Measurements from ENCODE around the gene PFN1.
"Not testable (repeated sequence)": the region's sequence is repeated elsewhere in the genome, so short reads cannot be mapped to it uniquely, and the experiment has no call there.

The PFN1 gene

GRCh38 chr17:4932756-4933155 lies 15.6 kb downstream of the PFN1 start:
- peaks cover 18% of the 10 kb centered on the region for H3K36me3 ChIP-seq (ENCODE audit: control insufficient read depth, insufficient read depth, low read length)
- H3K9ac ChIP-seq (ENCODE audit: low read depth, low read length), result peak overlapping the region; percentile 16
- H3K9me3 ChIP-seq (ENCODE audit: control insufficient read depth, insufficient read depth, low read length), result no peaks in the 10 kb centered on the region
- H3K4me3 ChIP-seq (ENCODE audit: low read depth, low read length), result no peak overlapping the region
- no peaks in the 10 kb centered on the region for H3K27me3 ChIP-seq (ENCODE audit: control insufficient read depth, insufficient read depth, low read length)
- H3K4me1 ChIP-seq (ENCODE audit: control insufficient read depth, insufficient read depth, low read length), result peaks cover 4% of the 10 kb centered on the region

DNA sequence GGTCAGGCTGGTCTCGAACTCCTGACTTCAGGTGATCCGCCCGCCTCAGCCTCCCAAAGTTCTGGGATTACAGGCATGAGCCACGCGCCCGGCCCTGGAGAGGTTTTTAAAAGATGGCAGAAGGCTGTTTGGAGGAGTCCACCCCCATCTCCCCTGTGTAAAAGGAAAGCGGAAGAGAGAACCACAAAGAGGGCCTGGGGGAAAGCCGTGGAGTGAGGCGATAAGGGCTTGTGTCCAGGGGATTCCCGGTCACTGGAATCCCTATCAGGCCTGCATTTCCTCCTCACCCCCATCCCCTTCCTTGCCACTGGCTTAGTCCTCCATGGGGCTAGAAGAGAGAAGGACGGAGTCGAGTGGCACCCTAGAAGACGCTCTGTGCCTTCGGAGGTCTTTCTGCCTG lies 16.4 kb downstream of the PFN1 start, which contains the start of gene GP1BA:
GP1BA (plus strand) TSS at position 315 of the 400 bp plus-strand sequence. CDS start 328 bp downstream, outside the sequence.
- Histone ChIP-seq H3K27me3 (ENCODE audit: control insufficient read depth, insufficient read depth, low read length) (no peaks in the 10 kb centered on the region), H3K4me3 (ENCODE audit: low read depth, low read length) (no peak within 1 kb of the TSS), H3K4me1 (ENCODE audit: control insufficient read depth, insufficient read depth, low read length) (peaks cover 4% of the 10 kb centered on the region), H3K9ac (ENCODE audit: low read depth, low read length) (peak within 1 kb of the TSS; percentile 16), H3K9me3 (ENCODE audit: control insufficient read depth, insufficient read depth, low read length) (no peaks in the 10 kb centered on the region), H3K36me3 (ENCODE audit: control insufficient read depth, insufficient read depth, low read length) (peaks cover 11% of the 10 kb centered on the region)

- no peaks in the 10 kb centered on the region for H3K27me3 ChIP-seq (ENCODE audit: control insufficient read depth, insufficient read depth, low read length)
- peaks cover 4% of the 10 kb centered on the region for H3K4me1 ChIP-seq (ENCODE audit: control insufficient read depth, insufficient read depth, low read length)
- no peak overlapping the region for H3K4me3 ChIP-seq (ENCODE audit: low read depth, low read length)
- no peaks in the 10 kb centered on the region for H3K9me3 ChIP-seq (ENCODE audit: control insufficient read depth, insufficient read depth, low read length)
- H3K36me3 ChIP-seq (ENCODE audit: control insufficient read depth, insufficient read depth, low read length), result peaks cover under 1% of the 10 kb centered on the region
- no peak overlapping the region for H3K9ac ChIP-seq (ENCODE audit: low read depth, low read length)
Measured at GRCh38 chr17:4928881-4929280, 19.4 kb downstream of the PFN1 start.

DNA sequence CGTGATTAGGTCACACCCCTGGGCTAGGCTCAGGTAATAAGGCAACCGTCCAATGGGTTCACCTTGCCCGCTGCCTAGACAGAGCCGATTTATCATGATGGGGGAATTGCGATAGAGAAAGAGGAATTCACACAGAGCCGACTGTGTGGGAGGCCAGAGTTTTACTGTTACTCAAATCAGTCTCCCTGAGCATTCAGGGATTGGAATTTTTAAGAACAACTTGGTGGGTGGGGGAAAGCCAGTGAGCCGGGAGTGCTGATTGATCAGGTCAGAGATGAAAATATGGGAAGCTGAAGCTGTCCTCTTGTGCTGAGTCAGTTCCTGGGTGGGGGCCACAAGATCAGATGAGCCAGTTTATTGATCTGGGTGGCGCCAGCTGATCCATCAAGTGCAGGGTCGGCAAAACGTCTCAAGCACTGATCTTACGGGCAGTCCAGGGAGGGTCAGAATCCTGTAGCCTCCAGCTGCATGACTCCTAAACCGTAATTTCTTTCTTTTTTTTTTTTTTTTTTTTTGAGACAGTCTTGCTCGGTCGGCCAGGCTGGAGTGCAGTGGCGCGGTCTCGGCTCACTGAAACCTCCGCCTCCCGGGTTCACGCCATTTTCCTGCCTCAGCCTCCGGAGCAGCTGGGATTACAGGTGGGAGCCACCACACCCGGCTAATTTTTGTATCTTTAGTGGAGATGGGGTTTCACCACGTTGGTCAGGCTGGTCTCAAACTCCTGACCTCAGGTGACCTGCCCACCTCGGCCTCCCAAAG lies 21.6 kb downstream of the PFN1 start:
- H3K4me1 ChIP-seq (ENCODE audit: control insufficient read depth, insufficient read depth, low read length); H3K9me3 ChIP-seq (ENCODE audit: control insufficient read depth, insufficient read depth, low read length); H3K27me3 ChIP-seq (ENCODE audit: control insufficient read depth, insufficient read depth, low read length); H3K4me3 ChIP-seq (ENCODE audit: low read depth, low read length); H3K36me3 ChIP-seq (ENCODE audit: control insufficient read depth, insufficient read depth, low read length); H3K9ac ChIP-seq (ENCODE audit: low read depth, low read length): not testable (repeated sequence)

DNA sequence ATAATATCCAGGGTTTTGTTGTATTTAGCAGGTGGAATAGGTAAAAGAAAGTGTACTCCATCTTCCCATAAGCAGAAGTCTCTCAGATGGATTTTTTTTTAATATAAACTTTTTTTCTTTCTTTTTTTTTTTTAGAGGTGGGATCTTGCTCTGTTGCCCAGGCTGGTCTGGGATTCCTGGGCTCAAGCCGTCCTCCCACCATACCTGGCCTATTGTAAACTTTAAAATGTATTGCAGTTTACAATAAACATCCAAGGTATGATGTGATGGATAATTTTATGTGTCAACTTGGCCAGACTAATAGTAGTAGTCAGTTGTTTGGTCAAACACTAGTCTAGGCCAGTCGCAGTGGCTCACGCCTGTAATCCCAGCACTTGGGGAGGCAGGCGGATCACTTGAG lies 27.0 kb downstream of the PFN1 start:
- peaks cover 4% of the 10 kb centered on the region for H3K4me1 ChIP-seq (ENCODE audit: control insufficient read depth, insufficient read depth, low read length)
- no peaks in the 10 kb centered on the region for H3K27me3 ChIP-seq (ENCODE audit: control insufficient read depth, insufficient read depth, low read length)
- H3K9me3 ChIP-seq (ENCODE audit: control insufficient read depth, insufficient read depth, low read length), result no peaks in the 10 kb centered on the region
- no peak overlapping the region for H3K9ac ChIP-seq (ENCODE audit: low read depth, low read length)
- no peak overlapping the region for H3K4me3 ChIP-seq (ENCODE audit: low read depth, low read length)
- no peaks in the 10 kb centered on the region for H3K36me3 ChIP-seq (ENCODE audit: control insufficient read depth, insufficient read depth, low read length)

- Histone ChIP-seq H3K9ac (ENCODE audit: low read depth, low read length) (no peak overlapping the region), H3K4me3 (ENCODE audit: low read depth, low read length) (no peak overlapping the region), H3K4me1 (ENCODE audit: control insufficient read depth, insufficient read depth, low read length) (peaks cover 4% of the 10 kb centered on the region), H3K36me3 (ENCODE audit: control insufficient read depth, insufficient read depth, low read length) (no peaks in the 10 kb centered on the region), H3K27me3 (ENCODE audit: control insufficient read depth, insufficient read depth, low read length) (no peaks in the 10 kb centered on the region), H3K9me3 (ENCODE audit: control insufficient read depth, insufficient read depth, low read length) (no peaks in the 10 kb centered on the region)
Measured at GRCh38 chr17:4920351-4921048, 27.8 kb downstream of the PFN1 start.

DNA sequence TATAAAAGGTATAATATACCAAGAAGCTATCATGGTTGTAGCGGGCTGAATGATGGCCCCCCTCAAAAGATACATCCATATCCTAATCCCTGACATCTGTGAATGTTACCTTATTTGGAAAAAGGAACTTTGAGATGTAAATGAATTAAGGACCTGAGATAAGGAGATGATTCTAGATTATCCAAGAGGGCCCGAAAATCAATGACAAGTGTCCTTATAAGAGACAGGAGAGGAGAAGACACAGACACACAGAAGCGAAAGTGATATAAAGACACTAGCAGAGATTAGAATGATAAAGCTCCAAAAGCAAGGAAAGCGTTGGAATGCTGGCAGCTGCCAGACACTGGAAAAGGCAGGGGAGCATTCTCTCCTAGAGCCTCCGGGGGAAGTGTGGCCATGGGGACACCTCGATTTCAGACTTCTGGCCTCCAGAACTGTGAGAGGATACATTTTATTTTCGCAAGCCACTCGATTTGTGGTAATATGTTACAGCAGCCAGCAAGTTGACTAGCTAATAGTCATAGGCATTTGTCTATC lies 28.8 kb downstream of the PFN1 start:
- no peaks in the 10 kb centered on the region for H3K27me3 ChIP-seq (ENCODE audit: control insufficient read depth, insufficient read depth, low read length)
- no peaks in the 10 kb centered on the region for H3K36me3 ChIP-seq (ENCODE audit: control insufficient read depth, insufficient read depth, low read length)
- no peak overlapping the region for H3K9ac ChIP-seq (ENCODE audit: low read depth, low read length)
- no peak overlapping the region for H3K4me3 ChIP-seq (ENCODE audit: low read depth, low read length)
- peaks cover 4% of the 10 kb centered on the region for H3K4me1 ChIP-seq (ENCODE audit: control insufficient read depth, insufficient read depth, low read length)
- H3K9me3 ChIP-seq (ENCODE audit: control insufficient read depth, insufficient read depth, low read length), result no peaks in the 10 kb centered on the region

GRCh38 chr17:4914551-4914950 lies 33.8 kb downstream of the PFN1 start:
- H3K4me1 ChIP-seq (ENCODE audit: control insufficient read depth, insufficient read depth, low read length); H3K36me3 ChIP-seq (ENCODE audit: control insufficient read depth, insufficient read depth, low read length); H3K9ac ChIP-seq (ENCODE audit: low read depth, low read length); H3K9me3 ChIP-seq (ENCODE audit: control insufficient read depth, insufficient read depth, low read length); H3K27me3 ChIP-seq (ENCODE audit: control insufficient read depth, insufficient read depth, low read length); H3K4me3 ChIP-seq (ENCODE audit: low read depth, low read length): not testable (repeated sequence)

- no peak overlapping the region for H3K9ac ChIP-seq (ENCODE audit: low read depth, low read length)
- no peaks in the 10 kb centered on the region for H3K9me3 ChIP-seq (ENCODE audit: control insufficient read depth, insufficient read depth, low read length)
- no peak overlapping the region for H3K4me3 ChIP-seq (ENCODE audit: low read depth, low read length)
- no peaks in the 10 kb centered on the region for H3K4me1 ChIP-seq (ENCODE audit: control insufficient read depth, insufficient read depth, low read length)
- no peaks in the 10 kb centered on the region for H3K36me3 ChIP-seq (ENCODE audit: control insufficient read depth, insufficient read depth, low read length)
- no peaks in the 10 kb centered on the region for H3K27me3 ChIP-seq (ENCODE audit: control insufficient read depth, insufficient read depth, low read length)
Measured at GRCh38 chr17:4913994-4914393, 34.3 kb downstream of the PFN1 start.

DNA sequence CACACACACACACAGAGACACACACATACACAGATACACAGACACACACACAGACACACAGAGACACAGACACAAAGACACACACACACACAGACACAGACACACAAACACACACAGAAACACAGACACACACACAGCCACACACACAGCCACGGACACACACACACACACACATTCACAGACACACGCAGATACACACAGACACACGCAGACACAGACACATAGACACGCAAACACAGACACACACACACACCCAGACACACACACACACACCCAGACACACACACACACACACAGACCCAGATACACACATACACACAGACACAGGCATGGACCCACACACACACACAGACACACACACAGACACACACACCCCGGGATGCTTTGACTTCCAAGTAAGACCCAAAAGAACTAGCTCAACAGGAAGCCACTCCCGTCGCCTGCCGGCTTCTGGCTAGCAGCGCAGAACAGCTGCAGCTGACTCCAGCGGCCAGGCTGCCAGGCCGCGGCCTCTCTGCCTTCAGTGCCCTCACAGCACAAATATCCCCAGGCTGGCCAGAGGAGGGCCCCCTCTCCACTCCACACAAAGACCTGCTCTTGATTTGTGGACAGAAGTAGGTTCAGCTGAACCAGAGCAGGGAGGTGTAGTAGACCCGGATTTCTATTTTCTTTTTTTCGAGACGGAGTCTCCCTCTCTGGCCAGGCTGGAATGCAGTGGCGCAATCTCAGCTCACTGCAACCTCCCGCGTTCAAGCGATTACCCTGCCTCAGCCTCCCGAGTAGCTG lies 39.4 kb downstream of the PFN1 start:
- H3K4me1 ChIP-seq (ENCODE audit: control insufficient read depth, insufficient read depth, low read length), result no peaks in the 10 kb centered on the region
- no peaks in the 10 kb centered on the region for H3K27me3 ChIP-seq (ENCODE audit: control insufficient read depth, insufficient read depth, low read length)
- no peaks in the 10 kb centered on the region for H3K9me3 ChIP-seq (ENCODE audit: control insufficient read depth, insufficient read depth, low read length)
- no peaks in the 10 kb centered on the region for H3K36me3 ChIP-seq (ENCODE audit: control insufficient read depth, insufficient read depth, low read length)
- H3K4me3 ChIP-seq (ENCODE audit: low read depth, low read length), result no peak overlapping the region
- no peak overlapping the region for H3K9ac ChIP-seq (ENCODE audit: low read depth, low read length)

DNA sequence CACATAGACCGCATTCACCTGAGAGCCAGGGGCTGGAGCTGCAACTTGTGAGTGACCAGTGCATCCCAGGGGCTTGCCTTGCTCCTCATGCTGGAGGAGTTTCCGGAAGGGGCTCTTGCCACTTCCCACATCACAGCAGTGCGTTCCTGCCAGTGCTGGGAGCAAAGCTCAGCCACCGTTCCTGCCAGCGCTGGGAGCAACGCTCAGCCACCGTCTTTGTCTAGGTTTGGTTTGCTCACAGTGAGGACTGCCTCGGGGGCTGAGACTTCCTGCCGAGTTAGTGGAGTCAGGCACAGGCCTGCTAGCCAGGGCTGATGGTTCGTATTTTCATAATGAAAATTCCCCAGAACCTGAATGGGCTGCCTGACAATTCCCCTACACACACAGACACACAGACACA lies 40.0 kb downstream of the PFN1 start:
- Histone ChIP-seq H3K27me3 (ENCODE audit: control insufficient read depth, insufficient read depth, low read length) (no peaks in the 10 kb centered on the region), H3K36me3 (ENCODE audit: control insufficient read depth, insufficient read depth, low read length) (no peaks in the 10 kb centered on the region), H3K4me3 (ENCODE audit: low read depth, low read length) (no peak overlapping the region), H3K9me3 (ENCODE audit: control insufficient read depth, insufficient read depth, low read length) (no peaks in the 10 kb centered on the region), H3K4me1 (ENCODE audit: control insufficient read depth, insufficient read depth, low read length) (peaks cover 3% of the 10 kb centered on the region), H3K9ac (ENCODE audit: low read depth, low read length) (no peak overlapping the region)

Data from iPS-15b (cell line).